Neural progenitor cell (in vitro differentiated cells): Measurements from ENCODE around the gene FAM149B1. TPM values are rescaled to one million over a fixed set of nuclear protein-coding genes. Genes with fewer than 3 reads are reported as not detected.

Source experiments
- DNase-seq: peaks from one replicate; pipeline ENCODE4 v3.0.0-alpha.2; 2016; ENCODE audit warnings: low spot score
- H2AFZ ChIP-seq: fragments of 200-600 bp; sonication (generic); replicated peaks from 2 replicates; pipeline ENCODE4 v1.6.1; 2016; ENCODE audit warnings: antibody characterized with exemption
- H3F3A ChIP-seq: fragments of 200-600 bp; sonication (generic); 2 replicates; pipeline ENCODE4 v1.6.1; 2016; ENCODE audit warnings: antibody characterized with exemption, low read depth
- H3K27ac ChIP-seq: fragments of 200-600 bp; sonication (generic); 2 replicates; pipeline ENCODE4 v1.5.1; 2016; ENCODE audit warnings: mild to moderate bottlenecking
- H3K27me3 ChIP-seq: fragments of 200-600 bp; sonication (generic); 2 replicates; pipeline ENCODE4 v1.6.1; 2016; ENCODE audit warnings: mild to moderate bottlenecking, moderate library complexity
- H3K36me3 ChIP-seq: fragments of 200-600 bp; sonication (generic); 2 replicates; pipeline ENCODE4 v1.5.1; 2016
- H3K4me1 ChIP-seq: fragments of 200-600 bp; sonication (generic); 2 replicates; pipeline ENCODE4 v1.6.1; 2016; ENCODE audit warnings: mixed run types
- H3K4me2 ChIP-seq: fragments of 200-600 bp; sonication (generic); 2 replicates; pipeline ENCODE4 v1.6.1; 2016
- H3K4me3 ChIP-seq: fragments of 200-600 bp; sonication (generic); 2 replicates; pipeline ENCODE4 v1.5.1; 2016
- H3K79me2 ChIP-seq: fragments of 200-600 bp; sonication (generic); 2 replicates; pipeline ENCODE4 v1.6.1; 2016; ENCODE audit warnings: low read depth
- H3K9ac ChIP-seq: fragments of 200-600 bp; sonication (generic); 2 replicates; pipeline ENCODE4 v1.6.1; 2016
- H3K9me3 ChIP-seq: fragments of 200-600 bp; sonication (generic); 2 replicates; pipeline ENCODE4 v1.5.1; 2016; ENCODE audit warnings: low read depth
- H4K20me1 ChIP-seq: fragments of 200-600 bp; sonication (generic); 2 replicates; pipeline ENCODE4 v1.6.1; 2016; ENCODE audit warnings: low read depth
- H3K27ac Mint-ChIP-seq: 3 replicates; pipeline ENCODE4 v1.8.0; 2021; ENCODE audit warnings: mixed read lengths
- H3K27me3 Mint-ChIP-seq: 2 replicates; pipeline ENCODE4 v1.8.0; 2022; ENCODE audit warnings: low read depth, mild to moderate bottlenecking, inconsistent platforms, moderate library complexity, mixed read lengths; ENCODE audit not compliant: insufficient read depth
- H3K36me3 Mint-ChIP-seq: 3 replicates; pipeline ENCODE4 v1.8.0; 2021; ENCODE audit warnings: mixed read lengths
- H3K4me1 Mint-ChIP-seq: 3 replicates; pipeline ENCODE4 v1.8.0; 2021; ENCODE audit warnings: mixed read lengths
- H3K4me3 Mint-ChIP-seq: 3 replicates; pipeline ENCODE4 v1.8.0; 2021; ENCODE audit warnings: mild to moderate bottlenecking, moderate library complexity, mixed read lengths
- H3K9me3 Mint-ChIP-seq: 3 replicates; pipeline ENCODE4 v1.8.0; 2020; ENCODE audit warnings: mixed read lengths
- EZH2 ChIP-seq: fragments of 200-600 bp; sonication (generic); IDR thresholded peaks from 2 replicates; pipeline ENCODE4 v1.6.1; 2017; ENCODE audit warnings: antibody characterized with exemption, mild to moderate bottlenecking, moderate library complexity
- EZH2phosphoT487 ChIP-seq: fragments of 200-600 bp; sonication (generic); IDR thresholded peaks from 2 replicates; pipeline ENCODE4 v1.6.1; 2017; ENCODE audit warnings: antibody characterized with exemption
- total RNA-seq: library from RNA; depleted of rRNA; stranded (reverse); fragments of >200 nt; gene quantifications from 2 replicates; pipeline ENCODE4 v1.2.3, GENCODE V29; 2015; ENCODE audit warnings: low replicate concordance
- TF ChIP-seq, protein P1 (sequence below): fragments of 200-600 bp; sonication (generic); IDR thresholded peaks from 2 replicates; pipeline ENCODE4 v1.5.1; 2017; ENCODE audit warnings: antibody characterized with exemption, mild to moderate bottlenecking

Gene FAM149B1
- total RNA-seq, 1 donor from 2014 or later: 43.3 TPM

GRCh38 chr10:73152009-73152408 is 15.9 kb upstream of the FAM149B1 start:
- Histone ChIP-seq H3K4me1 (no peaks in the 10 kb centered on the region), H3K4me3 (no peak overlapping the region), H4K20me1 (no peaks in the 10 kb centered on the region), H3K27me3 (no peaks in the 10 kb centered on the region), H3F3A (no peaks in the 10 kb centered on the region), H3K4me2 (no peak overlapping the region), H3K36me3 (peaks cover 33% of the 10 kb centered on the region), H3K9ac (no peak overlapping the region), H3K27ac (no peak overlapping the region), H3K9me3 (no peaks in the 10 kb centered on the region), H3K79me2 (peaks cover under 1% of the 10 kb centered on the region), H2AFZ (no peak overlapping the region)
- peaks cover 2% of the 10 kb centered on the region for H3K27me3 Mint-ChIP-seq
- no peak overlapping the region for H3K27ac Mint-ChIP-seq
- no peak overlapping the region for H3K4me3 Mint-ChIP-seq
- H3K9me3 Mint-ChIP-seq: no peaks in the 10 kb centered on the region
- H3K36me3 Mint-ChIP-seq: peaks cover 29% of the 10 kb centered on the region
- H3K4me1 Mint-ChIP-seq: no peaks in the 10 kb centered on the region
- no peak for DNase-seq
- TF ChIP-seq EZH2phosphoT487: no peak
- TF ChIP-seq, protein P1, sequence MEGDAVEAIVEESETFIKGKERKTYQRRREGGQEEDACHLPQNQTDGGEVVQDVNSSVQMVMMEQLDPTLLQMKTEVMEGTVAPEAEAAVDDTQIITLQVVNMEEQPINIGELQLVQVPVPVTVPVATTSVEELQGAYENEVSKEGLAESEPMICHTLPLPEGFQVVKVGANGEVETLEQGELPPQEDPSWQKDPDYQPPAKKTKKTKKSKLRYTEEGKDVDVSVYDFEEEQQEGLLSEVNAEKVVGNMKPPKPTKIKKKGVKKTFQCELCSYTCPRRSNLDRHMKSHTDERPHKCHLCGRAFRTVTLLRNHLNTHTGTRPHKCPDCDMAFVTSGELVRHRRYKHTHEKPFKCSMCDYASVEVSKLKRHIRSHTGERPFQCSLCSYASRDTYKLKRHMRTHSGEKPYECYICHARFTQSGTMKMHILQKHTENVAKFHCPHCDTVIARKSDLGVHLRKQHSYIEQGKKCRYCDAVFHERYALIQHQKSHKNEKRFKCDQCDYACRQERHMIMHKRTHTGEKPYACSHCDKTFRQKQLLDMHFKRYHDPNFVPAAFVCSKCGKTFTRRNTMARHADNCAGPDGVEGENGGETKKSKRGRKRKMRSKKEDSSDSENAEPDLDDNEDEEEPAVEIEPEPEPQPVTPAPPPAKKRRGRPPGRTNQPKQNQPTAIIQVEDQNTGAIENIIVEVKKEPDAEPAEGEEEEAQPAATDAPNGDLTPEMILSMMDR: no peak
- no peak for TF ChIP-seq EZH2

DNA sequence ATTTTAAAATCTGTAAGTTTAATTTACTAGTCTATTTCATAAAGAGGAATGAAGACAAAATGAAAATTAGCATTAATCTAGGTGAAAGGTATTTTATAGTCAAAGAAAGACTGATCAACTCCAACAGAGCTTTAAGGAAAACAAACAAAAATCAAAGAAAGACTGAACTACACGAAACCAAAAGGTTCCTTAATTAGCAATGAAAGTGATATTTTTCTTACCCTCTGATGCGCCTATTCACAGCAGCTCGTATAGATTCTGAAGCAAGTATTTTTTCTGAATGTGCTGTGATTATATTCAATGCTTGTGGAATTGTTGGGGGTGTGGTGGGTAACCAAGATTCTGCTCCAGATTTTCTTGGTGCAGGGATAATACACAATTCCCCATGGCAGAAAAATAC is 11.9 kb upstream of the FAM149B1 start:
- no peaks in the 10 kb centered on the region for H3K4me1 Mint-ChIP-seq
- no peak overlapping the region for H3K27ac Mint-ChIP-seq
- H3K9me3 ChIP-seq: no peaks in the 10 kb centered on the region
- peaks cover 28% of the 10 kb centered on the region for H3K79me2 ChIP-seq
- no peaks in the 10 kb centered on the region for H4K20me1 ChIP-seq
- peaks cover 29% of the 10 kb centered on the region for H3K36me3 ChIP-seq
- no peaks in the 10 kb centered on the region for H3K9me3 Mint-ChIP-seq
- peaks cover 21% of the 10 kb centered on the region for H3F3A ChIP-seq
- H2AFZ ChIP-seq: no peak overlapping the region
- H3K9ac ChIP-seq: no peak overlapping the region
- H3K4me1 ChIP-seq: no peaks in the 10 kb centered on the region
- no peak for TF ChIP-seq EZH2
- TF ChIP-seq, protein P1: no peak
- no peak for TF ChIP-seq EZH2phosphoT487
- peaks cover 2% of the 10 kb centered on the region for H3K27me3 Mint-ChIP-seq
- no peak overlapping the region for H3K27ac ChIP-seq
- DNase-seq: no peak
- no peaks in the 10 kb centered on the region for H3K27me3 ChIP-seq
- H3K4me2 ChIP-seq: no peak overlapping the region
- no peak overlapping the region for H3K4me3 Mint-ChIP-seq
- H3K4me3 ChIP-seq: no peak overlapping the region
- peaks cover 24% of the 10 kb centered on the region for H3K36me3 Mint-ChIP-seq

GRCh38 chr10:73159038-73159648 is 8.8 kb upstream of the FAM149B1 start:
- H3K27me3 Mint-ChIP-seq: peaks cover 2% of the 10 kb centered on the region
- TF ChIP-seq, protein P1: peak; percentile 89
- TF ChIP-seq EZH2phosphoT487 (no peak), EZH2 (no peak)
- peaks cover 23% of the 10 kb centered on the region for H3K36me3 Mint-ChIP-seq

More at GRCh38 chr10:73159038-73159648, 8.8 kb upstream of the FAM149B1 start:
- Histone ChIP-seq H3K4me1 (no peaks in the 10 kb centered on the region), H3K4me2 (no peak overlapping the region), H3K27ac (no peak overlapping the region), H4K20me1 (peaks cover 9% of the 10 kb centered on the region), H3K9me3 (no peaks in the 10 kb centered on the region), H3K4me3 (no peak overlapping the region), H2AFZ (no peak overlapping the region), H3F3A (peaks cover 23% of the 10 kb centered on the region), H3K79me2 (peaks cover 58% of the 10 kb centered on the region), H3K27me3 (no peaks in the 10 kb centered on the region), H3K36me3 (peaks cover 7% of the 10 kb centered on the region), H3K9ac (no peak overlapping the region)
- no peak overlapping the region for H3K27ac Mint-ChIP-seq
- no peaks in the 10 kb centered on the region for H3K9me3 Mint-ChIP-seq
- H3K4me1 Mint-ChIP-seq: no peaks in the 10 kb centered on the region
- DNase-seq: peak; percentile 60
- no peak overlapping the region for H3K4me3 Mint-ChIP-seq
